Ovary (tissue), 3 donors: Measurements from ENCODE around the gene ACOT7.

Source experiments
- CTCF ChIP-seq, 3 donors: fragments of 450-650 bp in 2 of 3; fragments of 200-600 bp in 1 of 3; IDR thresholded peaks; one replicate each; pipeline versions ENCODE4 v1.5.1 to v1.8.0; 2016 to 2022; ENCODE audit warnings: antibody characterized with exemption in 3 of 3, mild to moderate bottlenecking in 1 of 3
- EP300 ChIP-seq: sonication (generic); formaldehyde crosslinking; IDR thresholded peaks from one replicate; pipeline ENCODE4 v1.6.1; 2017; ENCODE audit warnings: antibody characterized with exemption
- POLR2A ChIP-seq: fragments of 450-650 bp; IDR thresholded peaks from one replicate; pipeline ENCODE4 v1.6.1; 2017; ENCODE audit warnings: antibody characterized with exemption, mild to moderate bottlenecking, moderate library complexity
- donor health status: DM: no; HTN: no; CAD: no.

GRCh38 chr1:6360117-6360496 is 33.5 kb downstream of the ACOT7 start:
- TF ChIP-seq POLR2A (no peak), CTCF (IDR thresholded peaks at IDR 0.05) (no peak), EP300 (no peak)
